AG04449 (cell line): ENCODE data around the gene MCRIP2.
A peak's percentile ranks its signal among the peaks of the same experiment; 100 is the strongest.

Experiments
- CTCF ChIA-PET: fragments of 350-600 bp; formaldehyde crosslinking; extraction: SDS; loops from one replicate; lab custom pipeline; 2021; ENCODE audit warnings: antibody characterized with exemption; lab: Yijun Ruan, JAX
- POLR2A ChIA-PET: fragments of 400-600, 350-600 bp; formaldehyde crosslinking; extraction: SDS; loops from one replicate; lab custom pipeline; 2020; ENCODE audit warnings: antibody characterized with exemption, inconsistent platforms; lab: Yijun Ruan, JAX
- DNase-seq: peaks from one replicate; pipeline ENCODE4 v3.0.0-alpha.2; 2010; ENCODE audit warnings: low read depth, low spot score
- H3K4me3 ChIP-seq: 2 replicates; pipeline ENCODE4 v1.5.1; 2011; ENCODE audit warnings: low read depth, mild to moderate bottlenecking, control low read depth, low read length
- TF ChIP-seq, protein P1 (sequence below): IDR thresholded peaks from one replicate; pipeline ENCODE4 v1.5.1; 2011; ENCODE audit warnings: mild to moderate bottlenecking, moderate library complexity, low read length, control low read depth, inconsistent platforms; ENCODE audit not compliant: insufficient read depth; ENCODE audit errors: missing control alignments

MCRIP2 gene

DNA sequence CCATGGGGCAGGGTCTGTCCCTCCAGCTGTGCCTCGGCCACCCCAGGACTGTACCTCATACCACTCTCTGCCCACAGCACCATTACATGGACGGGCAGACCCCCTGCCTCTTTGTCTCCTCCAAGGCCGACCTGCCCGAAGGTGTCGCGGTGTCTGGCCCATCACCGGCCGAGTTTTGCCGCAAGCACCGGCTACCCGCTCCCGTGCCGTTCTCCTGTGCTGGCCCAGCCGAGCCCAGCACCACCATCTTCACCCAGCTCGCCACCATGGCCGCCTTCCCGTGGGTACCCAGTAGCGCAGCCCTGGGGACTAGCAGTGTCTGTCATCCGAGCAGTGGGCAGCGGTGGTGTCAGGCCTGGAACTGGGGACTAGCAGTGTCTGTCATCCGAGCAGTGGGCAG lies 31.2 kb downstream of the MCRIP2 start:
- H3K4me3 ChIP-seq, result no peak overlapping the region
- DNase-seq, result no peak
- ChIA-PET POLR2A (no interaction called here), CTCF (interaction anchor here (0.6 kb wide), 1 partner anchor 13 kb away, joined by 3 read pairs; no protein-coding TSS in a partner anchor)
- TF ChIP-seq, protein P1, sequence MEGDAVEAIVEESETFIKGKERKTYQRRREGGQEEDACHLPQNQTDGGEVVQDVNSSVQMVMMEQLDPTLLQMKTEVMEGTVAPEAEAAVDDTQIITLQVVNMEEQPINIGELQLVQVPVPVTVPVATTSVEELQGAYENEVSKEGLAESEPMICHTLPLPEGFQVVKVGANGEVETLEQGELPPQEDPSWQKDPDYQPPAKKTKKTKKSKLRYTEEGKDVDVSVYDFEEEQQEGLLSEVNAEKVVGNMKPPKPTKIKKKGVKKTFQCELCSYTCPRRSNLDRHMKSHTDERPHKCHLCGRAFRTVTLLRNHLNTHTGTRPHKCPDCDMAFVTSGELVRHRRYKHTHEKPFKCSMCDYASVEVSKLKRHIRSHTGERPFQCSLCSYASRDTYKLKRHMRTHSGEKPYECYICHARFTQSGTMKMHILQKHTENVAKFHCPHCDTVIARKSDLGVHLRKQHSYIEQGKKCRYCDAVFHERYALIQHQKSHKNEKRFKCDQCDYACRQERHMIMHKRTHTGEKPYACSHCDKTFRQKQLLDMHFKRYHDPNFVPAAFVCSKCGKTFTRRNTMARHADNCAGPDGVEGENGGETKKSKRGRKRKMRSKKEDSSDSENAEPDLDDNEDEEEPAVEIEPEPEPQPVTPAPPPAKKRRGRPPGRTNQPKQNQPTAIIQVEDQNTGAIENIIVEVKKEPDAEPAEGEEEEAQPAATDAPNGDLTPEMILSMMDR, result no peak

DNA sequence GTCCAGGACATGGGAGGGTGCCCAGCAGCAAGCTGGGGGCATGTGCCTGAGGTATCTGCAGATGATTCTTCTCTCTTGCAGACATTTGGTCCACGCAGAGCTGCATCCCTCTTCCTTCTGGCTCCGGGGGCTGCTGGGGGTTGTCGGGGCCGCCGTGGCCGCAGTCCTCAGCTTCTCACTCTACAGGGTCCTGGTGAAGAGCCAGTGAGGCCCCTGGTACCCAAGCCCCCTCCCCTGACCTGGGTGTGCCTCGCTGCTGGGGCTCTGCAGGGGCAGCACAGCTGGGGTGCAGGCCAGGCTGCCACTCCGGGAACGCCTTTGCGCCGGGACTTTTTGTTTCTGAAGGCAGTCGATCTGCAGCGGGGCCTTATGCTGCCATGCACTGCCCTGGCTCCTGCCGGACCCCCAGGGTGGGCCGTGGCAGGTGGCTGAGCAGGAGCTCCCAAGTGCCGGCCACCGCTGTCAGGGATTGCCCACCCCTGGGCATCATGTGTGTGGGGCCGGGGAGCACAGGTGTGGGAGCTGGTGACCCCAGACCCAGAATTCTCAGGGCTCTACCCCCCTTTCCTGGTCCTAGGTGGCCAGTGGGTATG lies 31.9 kb downstream of the MCRIP2 start:
- CTCF ChIA-PET, result no interaction called here
- H3K4me3 ChIP-seq, result no peak overlapping the region
- DNase-seq, result no peak
- TF ChIP-seq, protein P1, result no peak
- POLR2A ChIA-PET, result no interaction called here

DNA sequence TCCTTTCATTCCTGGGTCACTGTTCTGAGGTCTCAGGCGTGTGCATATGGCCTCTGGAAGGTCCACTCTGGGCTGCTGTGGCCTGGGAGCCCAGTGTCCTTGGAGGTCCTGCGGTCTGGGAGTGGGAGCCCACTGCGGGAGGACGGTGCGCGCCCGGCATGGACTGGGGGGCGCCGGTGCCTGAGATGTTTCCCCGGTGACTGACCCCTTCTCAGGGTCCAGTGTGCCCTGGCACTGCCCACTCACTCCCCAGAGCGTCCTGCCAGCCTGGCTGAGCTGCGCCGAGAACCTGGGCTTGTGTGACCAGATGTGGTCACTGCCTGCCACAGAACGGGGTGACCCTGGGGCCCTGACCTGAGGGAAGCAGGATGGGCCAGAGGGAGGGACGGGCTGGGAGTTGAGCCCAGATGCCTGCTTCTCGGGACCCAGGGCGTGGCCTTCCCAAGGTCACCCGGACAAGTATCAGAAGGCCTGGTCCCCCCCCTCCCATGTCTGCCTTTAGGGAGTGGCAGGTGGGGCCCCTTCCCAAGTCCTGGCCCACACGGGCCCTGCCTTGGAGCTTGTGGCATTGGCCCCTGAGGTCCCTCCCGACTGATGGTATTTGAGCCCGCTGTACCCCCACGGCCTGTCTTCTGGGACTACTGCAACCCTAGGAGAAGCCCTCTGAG lies 32.7 kb downstream of the MCRIP2 start:
- DNase-seq, result no peak
- no peak overlapping the region for H3K4me3 ChIP-seq
- CTCF ChIA-PET, result interaction anchor here (2.5 kb wide), 1 partner anchor 9 kb away, joined by 10 read pairs; no protein-coding TSS in a partner anchor
- POLR2A ChIA-PET, result interaction anchor here (2.1 kb wide), 1 partner anchor 10 kb away, joined by 7 read pairs; the partner anchor contains the start of gene JMJD8
- TF ChIP-seq, protein P1, result no peak

DNA sequence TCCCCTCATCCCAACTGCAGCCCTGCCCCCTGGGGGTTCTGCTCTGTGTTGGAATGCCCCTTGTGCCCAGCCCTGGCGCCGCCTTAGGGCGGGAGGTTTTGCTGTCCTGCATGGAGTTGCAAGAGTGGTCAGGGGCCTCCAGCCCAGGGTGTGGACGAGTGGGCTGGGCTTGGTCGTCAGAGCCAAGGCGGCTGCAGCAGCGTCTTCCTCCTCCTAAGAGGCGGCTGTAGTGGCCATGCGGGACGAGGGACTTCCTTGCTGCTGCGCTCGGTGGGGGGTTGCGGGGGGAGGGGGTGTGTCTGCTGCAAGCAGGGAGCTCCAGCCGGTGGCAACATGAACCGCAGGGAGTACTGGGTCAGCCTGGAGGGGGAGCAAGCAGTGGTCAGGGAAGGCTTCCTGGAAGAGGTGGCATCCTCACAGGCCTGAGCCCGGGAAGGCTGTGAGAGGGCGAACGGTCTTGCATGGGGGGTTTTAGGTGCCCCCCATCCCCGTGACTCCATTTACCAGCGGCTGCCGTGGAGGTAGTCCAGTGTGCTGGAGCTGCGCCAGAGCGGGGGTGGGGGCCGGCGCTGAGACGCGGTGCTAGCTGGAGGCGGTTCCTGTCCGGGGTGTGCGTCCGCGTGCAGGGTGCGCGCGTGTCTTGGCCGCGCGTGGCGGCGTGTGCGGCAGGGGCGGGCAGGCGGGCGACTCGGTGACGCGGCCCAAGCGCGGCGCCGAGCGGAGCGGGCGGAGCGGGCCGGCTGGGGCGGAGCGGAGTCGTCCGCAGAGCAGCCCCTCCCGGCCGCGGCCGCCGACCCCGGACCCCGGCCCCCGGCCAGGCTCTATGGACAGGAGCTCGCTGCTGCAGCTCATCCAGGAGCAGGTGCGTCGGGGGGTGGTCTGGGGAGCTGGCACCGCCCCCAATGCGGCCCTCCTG lies 33.6 kb downstream of the MCRIP2 start, which contains the start of gene RHBDL1:
TSS of gene RHBDL1 (plus strand) at position 704 of the 916 bp plus-strand sequence. CDS start at position 824, 120 bp downstream.
- TF ChIP-seq, protein P1, result no peak
- POLR2A ChIA-PET, result interaction anchor here (0.5 to 2.1 kb wide), 4 partner anchors 8 to 253 kb away, joined by 3 to 7 read pairs (median 3); partner anchors contain the start of genes JMJD8 and RHOT2
- CTCF ChIA-PET, result interaction anchor here (1.1 to 2.5 kb wide), 3 partner anchors 7 to 11 kb away, joined by 5 to 10 read pairs (median 8); partner anchors contain the start of gene RHOT2
- DNase-seq, result no peak
- H3K4me3 ChIP-seq, result peak within 1 kb of the TSS; percentile 45

DNA sequence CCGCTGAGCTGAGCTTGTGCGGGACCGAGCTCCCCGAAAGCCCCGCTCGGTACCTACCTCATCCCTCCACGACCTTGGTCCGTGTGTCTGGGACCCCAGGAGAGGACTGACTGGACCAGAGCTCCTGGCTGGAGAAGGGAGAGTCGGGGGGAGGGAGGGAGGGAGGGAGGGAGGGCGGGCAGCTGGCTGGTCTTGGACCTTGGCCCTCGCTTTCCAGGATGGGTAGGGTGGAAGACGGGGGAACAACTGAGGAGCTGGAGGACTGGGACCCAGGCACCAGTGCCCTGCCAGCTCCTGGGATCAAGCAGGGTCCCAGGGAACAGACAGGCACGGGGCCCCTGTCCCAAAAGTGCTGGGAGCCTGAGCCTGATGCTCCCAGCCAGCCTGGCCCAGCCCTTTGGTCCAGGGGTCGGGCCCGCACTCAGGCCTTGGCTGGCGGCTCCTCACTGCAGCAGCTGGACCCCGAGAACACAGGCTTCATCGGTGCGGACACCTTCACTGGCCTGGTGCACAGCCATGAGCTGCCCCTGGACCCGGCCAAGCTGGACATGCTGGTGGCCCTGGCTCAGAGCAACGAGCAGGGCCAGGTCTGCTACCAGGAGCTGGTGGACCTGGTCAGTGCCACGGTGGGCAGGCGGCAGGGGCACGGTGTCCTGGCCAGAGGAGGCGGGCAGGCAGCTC lies 34.4 kb downstream of the MCRIP2 start:
- DNase-seq, result no peak

More for the DNA sequence above, 34.4 kb downstream of the MCRIP2 start:
- CTCF ChIA-PET, result interaction anchor here (1.1 to 2.5 kb wide), 3 partner anchors 8 to 11 kb away, joined by 5 to 10 read pairs (median 8); partner anchors contain the start of gene RHOT2
- TF ChIP-seq, protein P1, result no peak
- H3K4me3 ChIP-seq, result peak overlapping the region; percentile 45
- POLR2A ChIA-PET, result interaction anchor here (0.5 to 2.1 kb wide), 3 partner anchors 8 to 254 kb away, joined by 3 to 7 read pairs (median 3); partner anchors contain the start of genes JMJD8 and RHOT2
